Activated naive CD4-positive, alpha-beta T cell treated with anti-CD3 and anti-CD28 coated beads, Interleukin-2, amount 50 U/mL, for 24 hours (primary cell): Measurements from ENCODE around the gene TMEM109.

Experiments
- H3K27ac Mint-ChIP-seq: one replicate; pipeline ENCODE4 v1.8.0; 2021; ENCODE audit warnings: mild to moderate bottlenecking, mixed read lengths
- H3K27me3 Mint-ChIP-seq: one replicate; pipeline ENCODE4 v1.8.0; 2021; ENCODE audit warnings: mixed read lengths
- H3K36me3 Mint-ChIP-seq: one replicate; pipeline ENCODE4 v1.8.0; 2021; ENCODE audit warnings: mixed read lengths
- H3K4me1 Mint-ChIP-seq: one replicate; pipeline ENCODE4 v1.8.0; 2021; ENCODE audit warnings: mixed read lengths
- H3K4me3 Mint-ChIP-seq: one replicate; pipeline ENCODE4 v1.8.0; 2021; ENCODE audit warnings: mild to moderate bottlenecking, mixed read lengths
- H3K9me3 Mint-ChIP-seq: one replicate; pipeline ENCODE4 v1.8.0; 2021; ENCODE audit warnings: mixed read lengths

TMEM109 gene

DNA sequence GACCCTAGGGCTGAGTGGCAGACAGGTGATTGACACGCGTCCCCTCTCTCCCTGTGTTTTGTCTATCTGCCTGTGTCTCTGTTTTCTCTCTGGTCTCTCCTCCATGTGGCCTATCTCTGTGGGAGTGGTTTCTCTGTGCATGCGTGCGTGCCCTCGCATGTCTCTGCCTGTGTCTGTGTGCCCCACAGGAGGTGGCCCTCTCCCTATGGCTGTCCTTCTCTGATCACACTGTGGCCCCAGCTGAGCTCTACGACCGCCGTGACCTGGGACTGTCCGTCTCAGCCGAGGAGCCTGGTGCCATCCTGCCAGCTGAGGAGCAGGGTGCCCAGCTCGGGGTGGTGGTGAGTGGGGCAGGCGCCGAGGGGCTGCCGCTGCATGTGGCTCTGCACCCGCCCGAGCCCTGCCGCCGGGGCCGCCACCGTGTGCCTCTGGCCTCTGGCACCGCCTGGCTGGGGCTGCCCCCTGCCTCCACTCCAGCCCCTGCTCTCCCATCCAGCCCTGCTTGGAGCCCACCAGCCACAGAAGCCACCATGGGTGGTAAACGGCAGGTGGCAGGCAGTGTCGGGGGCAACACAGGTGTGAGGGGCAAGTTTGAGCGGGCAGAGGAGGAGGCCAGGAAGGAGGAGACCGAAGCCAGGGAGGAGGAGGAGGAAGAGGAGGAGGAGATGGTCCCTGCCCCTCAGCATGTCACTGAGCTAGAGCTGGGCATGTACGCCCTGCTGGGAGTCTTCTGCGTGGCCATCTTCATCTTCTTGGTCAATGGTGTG, 21.9 kb downstream of the TMEM109 start:
- Mint-ChIP-seq H3K4me3 (no peak overlapping the region), H3K9me3 (no peaks in the 10 kb centered on the region), H3K27me3 (no peaks in the 10 kb centered on the region), H3K36me3 (no peaks in the 10 kb centered on the region), H3K4me1 (no peaks in the 10 kb centered on the region), H3K27ac (no peak overlapping the region)

GRCh38 chr11:60936467-60937143, 22.6 kb downstream of the TMEM109 start:
- Mint-ChIP-seq H3K27me3 (no peaks in the 10 kb centered on the region), H3K4me3 (no peak overlapping the region), H3K27ac (no peak overlapping the region), H3K9me3 (no peaks in the 10 kb centered on the region), H3K36me3 (peaks cover 2% of the 10 kb centered on the region), H3K4me1 (no peaks in the 10 kb centered on the region)

DNA sequence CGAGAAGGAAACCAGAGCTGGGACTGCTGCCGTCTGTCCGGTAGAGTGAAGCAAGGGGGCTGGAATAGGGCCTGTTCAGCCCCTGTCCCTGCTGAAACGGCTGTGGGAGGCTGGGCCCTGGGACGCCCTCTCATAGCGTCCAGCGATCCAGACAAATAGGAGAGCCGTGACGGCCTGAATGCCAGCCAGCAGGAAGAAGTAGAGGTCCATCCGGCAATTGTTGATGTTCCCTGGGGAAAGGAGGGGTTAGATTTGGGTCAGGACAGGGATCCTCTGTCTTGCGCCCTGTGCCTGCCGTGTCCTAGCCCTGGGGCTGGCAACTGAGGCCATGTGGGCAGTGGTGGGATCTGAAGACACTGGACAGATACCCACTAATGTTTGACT, 23.2 kb downstream of the TMEM109 start:
- Mint-ChIP-seq H3K27ac (no peak overlapping the region), H3K4me3 (no peak overlapping the region), H3K9me3 (no peaks in the 10 kb centered on the region), H3K36me3 (peaks cover 2% of the 10 kb centered on the region), H3K27me3 (no peaks in the 10 kb centered on the region), H3K4me1 (no peaks in the 10 kb centered on the region)

DNA sequence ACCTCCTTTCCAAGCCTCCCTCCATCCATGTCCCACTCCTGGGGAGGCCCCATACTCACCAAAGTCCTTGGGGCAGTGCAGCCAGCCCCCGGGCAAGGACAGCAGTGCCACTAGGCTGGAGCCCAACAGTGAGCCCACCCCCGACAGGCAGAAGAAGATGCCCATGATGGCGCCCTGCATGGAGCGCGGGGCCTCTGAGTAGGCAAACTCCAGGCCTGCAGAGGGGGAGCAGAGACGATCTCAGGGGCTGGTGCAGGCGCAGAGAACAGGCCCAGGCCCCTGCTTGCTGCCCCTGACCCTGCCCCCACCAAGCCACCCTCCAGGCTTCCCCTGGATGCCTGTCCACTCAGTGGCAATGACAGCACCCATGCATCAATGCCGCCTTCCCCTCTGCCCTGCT, 23.9 kb downstream of the TMEM109 start:
- no peaks in the 10 kb centered on the region for H3K9me3 Mint-ChIP-seq
- H3K27me3 Mint-ChIP-seq, result no peaks in the 10 kb centered on the region
- H3K27ac Mint-ChIP-seq, result no peak overlapping the region
- peaks cover 2% of the 10 kb centered on the region for H3K36me3 Mint-ChIP-seq
- no peak overlapping the region for H3K4me3 Mint-ChIP-seq
- no peaks in the 10 kb centered on the region for H3K4me1 Mint-ChIP-seq

DNA sequence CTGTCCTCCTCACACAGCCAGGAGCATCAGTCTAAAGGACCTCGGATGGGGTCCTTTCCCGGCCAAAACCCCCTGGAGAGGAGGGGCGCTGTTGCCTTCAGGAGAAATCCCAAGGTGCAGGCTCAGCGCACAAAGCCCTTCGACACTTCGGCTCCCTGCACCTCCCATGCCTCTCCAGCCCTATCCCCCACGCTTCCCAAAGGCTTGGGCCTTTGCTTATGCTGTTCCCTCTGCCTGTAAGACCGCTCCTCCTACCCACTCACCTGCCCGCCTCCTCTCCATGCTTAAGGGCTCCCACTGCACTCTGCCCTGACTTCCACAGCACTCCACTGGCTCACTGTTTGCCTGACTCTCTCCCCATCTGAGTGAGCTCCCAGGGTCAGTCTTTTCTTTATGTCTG, 24.5 kb downstream of the TMEM109 start:
- no peaks in the 10 kb centered on the region for H3K4me1 Mint-ChIP-seq
- H3K9me3 Mint-ChIP-seq, result no peaks in the 10 kb centered on the region
- H3K27me3 Mint-ChIP-seq, result no peaks in the 10 kb centered on the region
- peaks cover 3% of the 10 kb centered on the region for H3K36me3 Mint-ChIP-seq
- H3K27ac Mint-ChIP-seq, result no peak overlapping the region
- H3K4me3 Mint-ChIP-seq, result no peak overlapping the region

GRCh38 chr11:60939301-60939700, 25.3 kb downstream of the TMEM109 start:
- H3K27me3 Mint-ChIP-seq, result no peaks in the 10 kb centered on the region
- no peaks in the 10 kb centered on the region for H3K9me3 Mint-ChIP-seq
- peaks cover 7% of the 10 kb centered on the region for H3K36me3 Mint-ChIP-seq
- H3K4me1 Mint-ChIP-seq, result no peaks in the 10 kb centered on the region
- no peak overlapping the region for H3K4me3 Mint-ChIP-seq
- H3K27ac Mint-ChIP-seq, result no peak overlapping the region

DNA sequence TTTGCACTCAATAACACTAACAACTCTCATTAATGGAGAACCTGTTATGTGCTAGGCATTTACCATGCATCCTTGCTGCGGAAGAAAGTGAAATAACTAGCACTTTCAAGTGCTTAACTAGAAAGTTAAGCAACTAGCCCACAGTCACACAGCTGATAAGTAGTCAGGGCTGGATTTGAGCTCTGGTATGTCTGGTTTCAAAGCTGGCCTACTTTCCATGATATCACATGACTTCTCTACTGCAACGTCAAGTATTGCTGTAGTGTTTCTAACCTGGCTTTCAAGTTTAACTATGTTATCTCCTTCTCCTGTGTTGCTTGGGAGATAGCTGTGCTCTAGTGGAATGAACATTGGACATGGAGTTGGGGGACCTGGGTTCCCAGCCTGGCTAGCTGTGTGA, 25.9 kb downstream of the TMEM109 start:
- Mint-ChIP-seq H3K4me1 (no peaks in the 10 kb centered on the region), H3K9me3 (no peaks in the 10 kb centered on the region), H3K27me3 (no peaks in the 10 kb centered on the region), H3K4me3 (no peak overlapping the region), H3K36me3 (peaks cover 8% of the 10 kb centered on the region), H3K27ac (no peak overlapping the region)

- H3K4me3 Mint-ChIP-seq, result no peak overlapping the region
- H3K27ac Mint-ChIP-seq, result peak overlapping the region; percentile 9
- no peaks in the 10 kb centered on the region for H3K27me3 Mint-ChIP-seq
- H3K36me3 Mint-ChIP-seq, result peaks cover 10% of the 10 kb centered on the region
- H3K4me1 Mint-ChIP-seq, result no peaks in the 10 kb centered on the region
- no peaks in the 10 kb centered on the region for H3K9me3 Mint-ChIP-seq
Observed at GRCh38 chr11:60941371-60942119, 27.6 kb downstream of the TMEM109 start.

- Mint-ChIP-seq H3K27me3 (no peaks in the 10 kb centered on the region), H3K4me1 (no peaks in the 10 kb centered on the region), H3K36me3 (peaks cover 10% of the 10 kb centered on the region), H3K27ac (no peak overlapping the region), H3K9me3 (no peaks in the 10 kb centered on the region), H3K4me3 (no peak overlapping the region)
Observed at GRCh38 chr11:60942219-60942618, 28.3 kb downstream of the TMEM109 start.

GRCh38 chr11:60942970-60943565, 29.1 kb downstream of the TMEM109 start:
- H3K4me3 Mint-ChIP-seq, result no peak overlapping the region
- H3K9me3 Mint-ChIP-seq, result no peaks in the 10 kb centered on the region
- H3K4me1 Mint-ChIP-seq, result no peaks in the 10 kb centered on the region
- no peaks in the 10 kb centered on the region for H3K27me3 Mint-ChIP-seq
- H3K36me3 Mint-ChIP-seq, result peaks cover 10% of the 10 kb centered on the region
- H3K27ac Mint-ChIP-seq, result no peak overlapping the region

DNA sequence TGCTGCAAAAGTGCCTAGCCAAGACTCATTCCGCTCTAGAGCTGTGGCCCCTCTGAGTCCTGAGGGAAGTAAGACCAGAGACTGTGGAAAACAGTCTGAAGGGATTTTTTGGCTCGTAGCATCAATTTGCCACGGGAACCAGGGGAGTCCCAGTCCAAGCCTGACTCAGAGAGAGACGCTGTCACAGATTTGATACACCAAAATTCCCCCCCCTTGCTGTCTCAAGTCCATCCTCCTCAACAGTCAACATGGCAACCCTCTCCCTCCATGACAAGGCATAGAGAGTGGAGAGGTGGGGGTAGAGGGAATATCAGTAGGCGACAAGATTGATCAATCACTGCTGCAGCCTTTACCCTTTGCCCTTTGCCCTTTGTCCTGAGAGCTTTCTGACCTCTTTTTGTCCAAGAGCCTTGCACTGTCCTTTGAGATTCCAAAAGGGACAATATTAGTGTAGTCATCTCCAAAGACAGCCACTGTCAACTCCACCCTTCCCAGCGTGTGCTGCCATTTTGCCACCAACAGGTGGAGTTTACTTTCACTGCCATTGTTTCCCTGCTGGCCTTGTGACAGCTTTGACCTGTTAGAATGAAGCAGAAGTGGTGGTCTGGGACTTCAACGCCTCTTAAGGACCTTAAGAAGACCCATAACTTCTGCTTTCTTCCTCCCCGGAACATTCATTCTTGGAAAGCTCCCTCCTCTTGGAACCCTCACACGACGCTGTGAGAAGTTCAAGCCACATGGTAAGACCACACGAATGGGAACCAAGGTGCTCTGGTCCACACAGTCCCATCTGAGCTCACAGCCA, 30.7 kb downstream of the TMEM109 start:
- Mint-ChIP-seq H3K27ac (no peak overlapping the region), H3K27me3 (no peaks in the 10 kb centered on the region), H3K9me3 (no peaks in the 10 kb centered on the region), H3K36me3 (peaks cover 10% of the 10 kb centered on the region), H3K4me3 (no peak overlapping the region), H3K4me1 (peaks cover 5% of the 10 kb centered on the region)

- Mint-ChIP-seq H3K4me3 (no peak overlapping the region), H3K9me3 (no peaks in the 10 kb centered on the region), H3K27ac (no peak overlapping the region), H3K4me1 (peaks cover 11% of the 10 kb centered on the region), H3K36me3 (peaks cover 10% of the 10 kb centered on the region), H3K27me3 (no peaks in the 10 kb centered on the region)
Observed at GRCh38 chr11:60945295-60945667, 31.3 kb downstream of the TMEM109 start.

- Mint-ChIP-seq H3K27me3 (no peaks in the 10 kb centered on the region), H3K9me3 (no peaks in the 10 kb centered on the region), H3K4me1 (peaks cover 14% of the 10 kb centered on the region), H3K36me3 (peaks cover 8% of the 10 kb centered on the region), H3K27ac (no peak overlapping the region), H3K4me3 (no peak overlapping the region)
Observed at GRCh38 chr11:60946601-60947264, 32.8 kb downstream of the TMEM109 start.

GRCh38 chr11:60947700-60948099, 33.7 kb downstream of the TMEM109 start:
- H3K9me3 Mint-ChIP-seq, result no peaks in the 10 kb centered on the region
- H3K4me3 Mint-ChIP-seq, result no peak overlapping the region
- H3K27me3 Mint-ChIP-seq, result no peaks in the 10 kb centered on the region
- peaks cover 24% of the 10 kb centered on the region for H3K4me1 Mint-ChIP-seq
- no peak overlapping the region for H3K27ac Mint-ChIP-seq
- H3K36me3 Mint-ChIP-seq, result peaks cover 8% of the 10 kb centered on the region

DNA sequence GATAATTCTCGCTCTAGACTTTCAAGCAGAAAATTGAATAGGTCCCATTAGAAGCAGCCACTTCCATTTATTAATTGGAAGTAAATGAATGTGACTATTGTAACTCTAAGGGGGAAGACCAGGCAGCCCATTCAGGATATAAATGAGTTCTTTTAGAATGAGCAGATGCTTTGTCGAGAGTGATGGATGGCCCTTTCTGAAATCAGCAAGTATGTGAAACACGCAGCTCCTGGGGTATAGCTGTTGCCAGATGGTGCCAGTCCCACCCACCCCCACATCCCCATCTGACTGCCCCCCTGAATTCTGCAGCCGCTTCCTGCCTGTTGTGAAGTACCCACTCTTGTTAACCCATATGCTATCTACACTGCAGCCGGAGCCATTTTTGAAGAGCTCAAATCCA, 34.3 kb downstream of the TMEM109 start:
- Mint-ChIP-seq H3K4me3 (no peak overlapping the region), H3K27ac (no peak overlapping the region), H3K4me1 (peaks cover 30% of the 10 kb centered on the region)

More for the DNA sequence above, 34.3 kb downstream of the TMEM109 start:
- peaks cover 8% of the 10 kb centered on the region for H3K36me3 Mint-ChIP-seq
- no peaks in the 10 kb centered on the region for H3K27me3 Mint-ChIP-seq
- H3K9me3 Mint-ChIP-seq, result no peaks in the 10 kb centered on the region
